Skeletal muscle cell (primary cell): Measurements from ENCODE around the gene NUP133.
"Not testable (repeated sequence)": the region's sequence is repeated elsewhere in the genome, so short reads cannot be mapped to it uniquely, and the experiment has no call there.

Experiments used
- DNase-seq: peaks from one replicate; pipeline ENCODE4 v3.0.0-alpha.2; 2010; ENCODE audit warnings: low read depth
- H3K4me3 ChIP-seq: 2 replicates; pipeline ENCODE4 v1.5.1; 2011; ENCODE audit warnings: low read depth, mild to moderate bottlenecking, control low read depth, low read length, moderate library complexity

Gene NUP133

DNA sequence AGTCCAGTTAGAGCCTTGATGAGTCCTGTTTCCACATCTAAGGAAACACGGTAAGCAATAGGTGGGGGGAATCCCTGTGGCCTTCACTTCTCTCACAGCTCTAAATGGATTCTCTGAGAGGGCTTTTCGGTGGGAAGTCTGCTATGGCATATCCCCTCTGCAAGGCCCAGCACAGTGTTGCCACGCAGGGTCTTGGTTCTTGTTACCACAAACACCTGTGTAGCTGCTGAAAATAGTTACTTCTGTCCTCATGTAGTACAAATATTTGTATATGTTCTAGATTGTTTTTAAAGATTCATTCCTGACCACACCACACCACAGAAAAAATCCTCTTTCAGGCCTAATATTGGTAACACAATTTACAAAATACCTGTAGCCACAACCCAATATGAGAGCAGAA, 79.9 kb downstream of the NUP133 start:
- H3K4me3 ChIP-seq: no peak overlapping the region

DNA sequence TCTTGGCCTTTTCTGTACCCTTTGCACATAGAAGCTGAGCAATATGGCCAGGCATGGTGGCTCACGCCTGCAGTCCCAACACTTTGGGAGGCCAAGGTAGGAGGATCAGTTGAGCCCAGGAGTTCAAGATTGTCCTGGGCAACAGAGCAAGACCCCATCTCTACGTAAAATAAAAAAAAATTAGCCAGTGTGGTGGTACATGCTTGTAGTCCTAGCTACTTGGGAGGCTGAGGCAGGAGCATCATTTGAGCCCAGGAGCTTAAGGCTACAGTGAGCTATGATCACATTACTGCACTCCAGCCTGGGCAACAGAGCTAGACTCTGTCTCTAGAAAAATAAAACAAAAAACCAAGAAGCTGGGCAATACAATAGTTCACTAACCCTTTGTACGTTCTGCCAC, 80.6 kb downstream of the NUP133 start:
- H3K4me3 ChIP-seq: no peak overlapping the region
- no peak for DNase-seq

More for the DNA sequence above, 79.9 kb downstream of the NUP133 start:
- no peak for DNase-seq

DNA sequence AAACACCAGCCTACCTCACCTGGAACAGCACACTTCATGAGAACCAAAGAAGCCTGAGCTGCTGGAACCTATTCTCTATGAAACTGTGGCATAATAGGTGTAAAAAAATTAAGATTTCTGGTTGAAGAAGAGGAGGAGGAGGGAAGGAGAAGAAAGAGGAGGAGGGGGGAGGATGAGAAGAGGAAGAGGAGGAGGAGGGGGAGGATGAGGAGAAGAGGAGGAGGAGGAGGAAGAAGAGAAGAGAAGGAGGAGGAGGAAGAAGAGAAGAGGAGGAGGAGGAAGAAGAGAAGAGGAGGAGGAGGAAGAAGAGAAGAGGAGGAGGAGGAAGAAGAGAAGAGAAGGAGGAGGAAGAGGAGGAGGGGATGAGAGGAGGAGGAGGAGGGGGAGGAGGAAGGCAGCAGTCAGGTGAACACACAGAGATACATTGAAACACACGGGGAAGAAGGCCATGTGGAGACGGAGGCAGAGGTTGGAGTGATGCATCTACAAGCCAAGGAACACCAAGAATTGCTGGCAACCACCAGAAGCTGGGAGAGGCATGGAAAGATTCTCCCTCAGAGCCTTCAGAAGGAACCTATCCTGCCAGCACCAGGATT, 82.5 kb downstream of the NUP133 start:
- no peak for DNase-seq

GRCh38 chr1:229420765-229421164, 87.4 kb downstream of the NUP133 start:
- DNase-seq: no peak
- H3K4me3 ChIP-seq: no peak overlapping the region

More for the DNA sequence above, 82.5 kb downstream of the NUP133 start:
- no peak overlapping the region for H3K4me3 ChIP-seq

DNA sequence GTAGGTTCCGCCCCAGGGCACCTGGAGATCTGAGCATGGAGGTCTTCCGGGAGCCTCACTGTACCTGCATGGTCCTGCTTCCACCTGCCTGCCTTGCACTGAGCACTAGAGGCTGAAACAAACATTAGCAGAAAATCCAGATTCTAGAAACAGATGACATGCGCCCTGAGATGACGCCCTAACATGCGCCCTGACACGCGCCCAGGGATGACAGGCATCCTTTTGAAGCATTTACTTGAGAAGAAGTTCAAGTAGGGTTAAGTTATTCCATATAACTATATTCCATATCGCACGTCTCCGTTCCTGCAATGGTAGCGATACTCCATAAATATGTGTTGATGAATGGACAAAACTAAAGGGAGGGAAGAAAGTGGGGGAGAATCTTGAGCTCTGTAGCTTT, 87.9 kb downstream of the NUP133 start:
- H3K4me3 ChIP-seq: no peak overlapping the region
- DNase-seq: no peak

GRCh38 chr1:229418586-229418985, 89.6 kb downstream of the NUP133 start:
- not testable (repeated sequence) for DNase-seq, H3K4me3 ChIP-seq

DNA sequence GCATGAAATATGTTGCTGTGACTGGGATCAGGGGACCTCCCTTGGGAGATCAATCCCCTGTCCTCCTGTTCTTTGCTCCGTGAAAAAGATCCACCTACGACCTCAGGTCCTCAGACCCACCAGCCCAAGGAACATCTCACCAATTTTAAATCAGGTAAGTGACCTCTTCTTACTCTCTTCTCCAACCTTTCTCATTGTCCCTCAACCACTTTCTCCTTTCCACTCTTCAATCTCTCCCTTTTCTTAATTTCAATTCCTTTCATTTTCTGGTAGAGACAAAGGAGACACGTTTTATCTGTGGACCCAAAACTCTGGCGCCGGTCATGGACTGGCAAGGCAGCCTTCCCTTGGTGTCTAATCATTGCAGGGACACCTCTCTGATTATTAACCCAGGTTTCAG, 95.3 kb downstream of the NUP133 start:
- not testable (repeated sequence) for H3K4me3 ChIP-seq, DNase-seq

GRCh38 chr1:229412056-229412455, 96.1 kb downstream of the NUP133 start:
- H3K4me3 ChIP-seq: no peak overlapping the region
- no peak for DNase-seq

DNA sequence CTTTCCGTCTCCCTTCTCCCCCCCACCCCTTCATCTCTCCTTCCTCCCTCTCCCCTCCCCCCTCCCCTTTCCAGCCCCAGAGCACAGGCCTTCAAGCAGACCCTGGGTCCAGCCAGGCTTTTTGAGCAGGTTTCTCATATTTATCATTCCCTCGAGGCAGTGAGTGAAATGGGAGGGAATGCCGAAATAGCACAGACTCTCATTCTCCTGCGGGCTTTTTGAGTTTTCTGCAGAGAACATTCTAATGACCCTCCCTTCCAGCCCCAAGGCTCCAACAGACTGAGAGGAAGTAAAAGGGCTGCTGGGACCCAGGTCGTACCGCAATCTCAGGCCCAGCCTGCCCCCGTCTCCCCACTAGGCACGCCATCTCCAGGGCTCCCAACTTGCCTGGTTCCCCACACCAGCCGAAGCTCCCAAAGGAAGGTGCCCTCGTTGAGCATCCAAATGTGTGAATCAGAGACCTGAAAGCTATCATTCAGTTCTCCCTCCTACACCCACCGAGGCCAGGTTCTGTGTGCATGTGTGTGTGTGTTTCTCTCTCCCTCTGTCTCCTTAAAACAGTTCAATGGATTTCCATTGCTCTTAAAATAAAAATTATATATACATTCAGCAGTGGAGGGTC, 96.6 kb downstream of the NUP133 start:
- DNase-seq: no peak
- no peak overlapping the region for H3K4me3 ChIP-seq

GRCh38 chr1:229410692-229411433, 97.3 kb downstream of the NUP133 start:
- peak; percentile 29 for DNase-seq

DNA sequence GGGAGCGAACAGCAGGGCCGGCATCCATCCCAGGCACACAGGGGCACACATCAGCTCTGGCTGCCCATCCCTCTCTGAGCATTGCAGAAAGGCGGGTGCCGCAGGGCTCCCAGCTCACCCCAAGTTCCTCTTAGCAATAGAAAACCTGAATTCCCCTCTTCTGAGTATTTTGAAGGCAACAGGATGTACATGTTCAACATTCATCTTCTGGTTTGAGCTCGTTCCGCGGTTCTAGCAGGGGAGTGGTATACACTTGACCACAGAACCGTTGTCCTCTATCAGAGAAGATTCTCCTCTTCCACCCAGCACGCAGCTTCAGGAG, 97.8 kb downstream of the NUP133 start:
- H3K4me3 ChIP-seq: no peak overlapping the region
- DNase-seq: no peak

More at GRCh38 chr1:229410692-229411433, 97.3 kb downstream of the NUP133 start:
- no peak overlapping the region for H3K4me3 ChIP-seq

DNA sequence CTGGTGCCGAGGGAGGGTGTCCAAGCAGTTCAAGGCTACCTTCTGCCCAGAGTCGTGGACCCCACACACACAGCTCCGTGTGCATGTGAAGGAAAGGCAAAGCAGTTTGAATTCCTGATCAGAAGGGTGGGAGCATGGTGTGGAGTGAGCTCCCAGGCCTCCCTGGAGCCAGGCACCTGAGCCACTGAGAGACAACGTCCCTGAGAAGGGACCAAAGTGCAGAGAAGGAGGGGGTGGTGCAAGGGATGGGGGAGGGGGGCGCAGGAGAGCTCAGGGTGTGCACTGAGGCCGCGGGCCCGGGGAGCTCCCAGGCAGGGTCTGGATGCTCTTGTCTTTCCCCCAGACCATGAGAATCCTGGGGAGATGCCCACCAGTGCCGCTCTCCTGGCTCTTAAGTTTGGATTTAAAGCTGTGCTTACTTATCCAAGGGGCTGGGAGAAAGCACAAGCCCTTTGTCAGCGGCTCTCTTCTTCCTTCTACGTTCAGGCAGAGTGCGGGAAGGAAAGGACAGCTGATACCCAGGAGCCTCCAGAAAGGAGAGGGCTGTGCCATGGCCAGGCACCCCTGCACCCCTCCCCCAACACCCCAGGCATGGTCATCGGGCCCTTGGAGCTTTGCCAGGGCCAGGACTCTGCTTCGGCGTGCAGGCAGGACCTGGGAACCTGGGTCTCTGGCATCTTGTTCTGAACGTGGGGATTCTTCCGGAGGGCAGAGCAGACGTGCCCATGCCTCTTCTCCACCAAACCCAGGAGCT, 98.3 kb downstream of the NUP133 start:
- DNase-seq: no peak
- H3K4me3 ChIP-seq: no peak overlapping the region

- DNase-seq: peak; percentile 11
- H3K4me3 ChIP-seq: no peak overlapping the region
Observed at GRCh38 chr1:229408458-229409037, 99.6 kb downstream of the NUP133 start.

DNA sequence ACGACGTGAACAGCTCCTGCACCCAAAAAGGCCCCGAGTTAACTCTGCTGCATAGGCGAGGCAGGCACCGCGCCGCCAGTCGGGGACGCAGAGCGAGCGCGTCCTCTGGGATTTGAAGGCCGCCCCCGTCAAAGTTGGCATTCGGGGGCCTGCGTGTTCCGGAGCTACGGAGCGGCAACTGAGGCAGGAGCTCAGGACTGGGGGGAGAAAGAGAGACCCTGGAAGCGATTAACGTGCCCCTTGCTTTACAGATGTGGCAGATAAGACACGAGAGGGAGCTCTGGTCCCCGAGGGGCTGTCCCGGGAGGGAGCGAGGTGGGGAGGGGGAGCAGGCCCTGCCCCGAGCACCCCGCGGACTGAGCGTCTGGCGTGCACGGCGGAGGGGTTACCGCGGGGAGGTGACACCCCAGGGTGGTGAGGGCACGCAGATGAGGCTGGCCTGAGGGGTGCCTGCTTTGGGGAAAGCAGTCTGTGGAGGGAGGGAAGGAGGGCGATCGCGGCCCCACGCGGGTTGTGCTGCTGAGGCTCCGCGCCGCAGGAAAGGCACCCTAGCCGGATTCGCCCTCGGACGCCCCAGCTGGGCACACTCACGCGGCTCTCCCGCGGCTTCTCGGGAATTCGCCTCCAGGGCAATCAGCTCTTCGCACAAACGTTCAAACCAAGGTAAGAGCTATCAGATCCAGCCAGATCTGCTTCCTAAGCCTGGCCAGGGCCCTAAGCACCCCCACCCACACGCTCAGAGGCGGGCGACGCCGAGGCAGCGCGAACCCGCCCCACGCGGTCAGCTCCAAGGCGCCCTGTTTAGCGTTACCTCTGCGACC, 100.7 kb downstream of the NUP133 start:
- DNase-seq: no peak
- peak overlapping the region; percentile 22 for H3K4me3 ChIP-seq

- DNase-seq: no peak
- H3K4me3 ChIP-seq: no peak overlapping the region
Observed at GRCh38 chr1:229406798-229407197, 101.3 kb downstream of the NUP133 start.

DNA sequence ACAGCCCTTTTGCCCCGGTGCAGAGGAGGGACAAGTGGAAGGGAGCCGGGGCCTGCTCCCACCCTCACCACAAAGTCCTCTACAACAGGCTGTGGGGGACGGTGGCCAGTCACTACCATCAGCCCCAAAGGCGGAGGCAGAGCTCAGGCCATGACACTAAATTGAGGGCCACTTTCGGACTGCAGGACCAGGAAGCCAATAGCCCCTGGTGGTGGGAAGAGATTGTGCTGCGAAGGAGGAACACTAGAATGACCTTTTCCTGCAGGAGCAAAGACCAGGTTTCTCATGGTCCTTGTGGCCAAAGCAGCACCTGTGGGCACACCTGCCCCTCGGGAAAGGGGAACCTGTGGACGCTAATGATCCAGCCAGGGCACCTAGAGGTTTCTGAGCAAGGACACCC, 104.6 kb downstream of the NUP133 start:
- H3K4me3 ChIP-seq: no peak overlapping the region
- DNase-seq: no peak

- H3K4me3 ChIP-seq: no peak overlapping the region
- no peak for DNase-seq
Observed at GRCh38 chr1:229402993-229403392, 105.1 kb downstream of the NUP133 start.

DNA sequence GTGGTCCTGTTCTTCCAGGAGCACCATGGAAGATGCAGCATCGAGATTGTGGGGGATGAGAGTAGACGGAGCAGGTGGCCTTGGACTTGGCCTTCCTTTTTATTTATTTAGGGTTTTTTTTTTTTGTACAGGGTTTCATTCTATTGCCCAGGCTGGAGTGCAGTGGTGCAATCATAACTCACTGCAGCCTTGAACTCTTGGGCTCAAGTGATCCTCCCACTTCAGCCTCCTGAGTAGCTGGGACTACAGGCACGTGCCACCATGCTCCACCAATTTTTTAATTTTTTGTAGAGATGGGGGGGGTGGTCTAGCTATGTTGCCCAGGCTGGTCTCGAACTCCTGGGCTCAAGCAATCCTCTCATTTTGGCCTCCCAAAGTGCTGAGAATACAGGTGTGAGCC, 105.8 kb downstream of the NUP133 start:
- not testable (repeated sequence) for H3K4me3 ChIP-seq, DNase-seq

DNA sequence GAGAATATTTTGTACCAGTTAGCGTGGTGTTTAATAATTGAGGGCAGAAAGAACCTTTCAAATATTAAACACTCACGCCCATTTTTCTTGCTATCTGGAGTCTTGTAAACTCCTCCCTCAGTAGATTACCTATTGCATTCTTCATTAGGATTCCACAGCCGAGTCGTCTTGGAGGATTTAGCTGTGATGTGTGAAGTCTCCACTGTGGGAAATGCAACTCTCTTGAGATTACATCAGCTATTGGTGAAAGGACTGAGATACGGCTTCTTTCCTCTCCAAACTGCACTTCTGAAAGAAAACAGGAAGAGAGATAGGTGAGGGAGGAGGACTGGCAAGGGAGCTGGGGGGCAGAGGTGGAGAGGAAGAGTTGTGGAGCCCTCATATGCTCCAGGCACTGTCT, 110.4 kb downstream of the NUP133 start:
- H3K4me3 ChIP-seq: no peak overlapping the region
- DNase-seq: no peak
